Lung (tissue), 12 donors: ENCODE results near the gene GTF2F2. TPM values are rescaled to one million over a fixed set of nuclear protein-coding genes. Genes with fewer than 3 reads are reported as not detected.

Source experiments
- ATAC-seq: fragments of 200-7000 bp; cut with Tn5 transposase; one replicate; pipeline ENCODE4 v1.9.1; 2020; ENCODE audit warnings: moderate number of reproducible peaks; ENCODE audit not compliant: insufficient read depth, low FRiP score
- DNase-seq, 3 donors: peaks; one replicate each; pipeline ENCODE4 v3.0.0-alpha.2; 2013 to 2017
- H3K27ac ChIP-seq, 2 donors: one replicate each; pipeline ENCODE4 v1.5.1; 2013; ENCODE audit warnings: mild to moderate bottlenecking in 2 of 2, moderate library complexity in 2 of 2, control low read depth in 1 of 2, inconsistent platforms in 1 of 2, low read depth in 1 of 2, low read length in 1 of 2
- H3K27me3 ChIP-seq, 3 donors: one replicate each; pipeline ENCODE4 v1.5.1; 2013; ENCODE audit warnings: low read length in 2 of 3; ENCODE audit not compliant: control insufficient read depth in 3 of 3, insufficient read depth in 3 of 3
- H3K36me3 ChIP-seq, 4 donors: one replicate each; pipeline ENCODE4 v1.5.1; 2013; ENCODE audit warnings: low read length in 4 of 4, mild to moderate bottlenecking in 1 of 4, moderate library complexity in 1 of 4; ENCODE audit not compliant: control insufficient read depth in 4 of 4, insufficient read depth in 4 of 4
- H3K4me1 ChIP-seq, 5 donors: one replicate each; pipeline ENCODE4 v1.5.1; 2013; ENCODE audit warnings: low read length in 5 of 5, mild to moderate bottlenecking in 2 of 5, moderate library complexity in 1 of 5; ENCODE audit not compliant: control insufficient read depth in 5 of 5, insufficient read depth in 5 of 5
- H3K4me3 ChIP-seq: one replicate; pipeline ENCODE4 v1.5.1; 2013; ENCODE audit warnings: mild to moderate bottlenecking, control low read depth, moderate library complexity
- H3K9ac ChIP-seq, 2 donors: one replicate each; pipeline ENCODE4 v1.5.1; 2013; ENCODE audit warnings: low read length in 2 of 2, control low read depth in 1 of 2; ENCODE audit not compliant: insufficient read depth in 1 of 2
- H3K9me3 ChIP-seq, 4 donors: one replicate each; pipeline ENCODE4 v1.5.1; 2013; ENCODE audit warnings: low read length in 3 of 4, mild to moderate bottlenecking in 1 of 4, moderate library complexity in 1 of 4; ENCODE audit not compliant: control insufficient read depth in 4 of 4, insufficient read depth in 3 of 4
- WGBS, 2 donors: extraction: QIAGEN DNeasy Blood & Tissue Kit; methylation state at CpG; one replicate each; pipeline ENCODE4 v1.1.7; 2013; 5-methylcytosine and 5-hydroxymethylcytosine counted together
- polyA plus RNA-seq, 2 donors: library from polyadenylated mRNA; stranded (reverse); fragments of 200-250 nt; gene quantifications; one replicate each; pipeline ENCODE4 v1.2.1, GENCODE V29; 2013
- total RNA-seq, 2 donors: library from RNA; depleted of rRNA in 1 of 2; stranded (reverse); fragments of >200 nt in 1 of 2; gene quantifications; one replicate each; pipeline ENCODE4 v1.2.1, GENCODE V29; 2014 to 2021
- TF ChIP-seq, protein P1 (sequence below): IDR thresholded peaks from 2 replicates; pipeline ENCODE4 v1.5.1; 2012; ENCODE audit warnings: mild to moderate bottlenecking; ENCODE audit errors: control extremely low read depth, extremely low read depth
- donor health status: control.
- donor health status: control.
- donor health status: Bipolar disorder and iron deficiency.
- donor health status: healthy.
- donor health status: DM: yes; HTN: yes; CAD: no.

Gene GTF2F2
- total and polyA plus RNA-seq, 4 donors, result 13.7 to 21.3 (median 14.3) TPM

DNA sequence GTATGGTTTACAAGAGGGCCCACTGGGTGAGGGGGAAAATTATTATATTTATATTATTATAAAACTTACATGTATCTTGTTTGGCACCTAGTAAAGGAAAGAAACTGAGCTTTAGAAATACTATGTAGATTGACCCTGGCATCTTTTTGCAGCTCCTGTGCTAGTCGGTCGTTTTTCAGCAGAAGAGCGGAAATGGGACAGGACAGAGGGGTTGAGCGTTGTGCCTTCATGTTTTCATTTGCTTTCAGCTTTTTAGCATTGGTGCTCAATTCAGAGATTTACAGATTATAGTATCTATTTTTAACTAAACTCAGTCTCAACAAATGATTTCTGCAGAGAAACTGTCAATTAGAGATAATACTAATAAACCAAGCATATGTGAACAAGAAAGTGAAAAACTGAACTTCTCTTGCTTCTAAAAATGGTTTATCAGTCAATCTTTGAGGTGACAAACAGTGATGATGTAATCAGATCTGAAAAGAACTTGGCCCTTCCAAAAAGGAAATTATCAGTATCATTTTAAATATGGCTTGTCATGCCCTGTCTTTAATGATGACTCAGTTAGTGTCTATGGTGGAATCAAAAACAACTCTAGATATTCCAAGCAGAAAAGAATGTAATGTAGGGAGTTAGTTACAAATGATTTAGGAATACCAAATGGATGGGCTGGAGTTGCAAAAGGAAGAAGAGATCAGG lies 137.5 kb downstream of the GTF2F2 start:
- H3K9ac ChIP-seq, result no peak overlapping the region
- ATAC-seq (no peak), DNase-seq (no peak)
- H3K27me3 ChIP-seq, result no peaks in the 10 kb centered on the region
- H3K36me3 ChIP-seq, result peaks cover 0 to 6% (median 0%) of the 10 kb centered on the region in 4 donors
- peaks cover 0 to 4% (median 0%) of the 10 kb centered on the region in 5 donors for H3K4me1 ChIP-seq
- H3K27ac ChIP-seq, result no peak overlapping the region
- WGBS, 2 donors, result 78 to 84% methylated on average over 4 of the region's 4 CpGs
- no peaks in the 10 kb centered on the region for H3K9me3 ChIP-seq
- H3K4me3 ChIP-seq, result no peak overlapping the region
- TF ChIP-seq, protein P1, sequence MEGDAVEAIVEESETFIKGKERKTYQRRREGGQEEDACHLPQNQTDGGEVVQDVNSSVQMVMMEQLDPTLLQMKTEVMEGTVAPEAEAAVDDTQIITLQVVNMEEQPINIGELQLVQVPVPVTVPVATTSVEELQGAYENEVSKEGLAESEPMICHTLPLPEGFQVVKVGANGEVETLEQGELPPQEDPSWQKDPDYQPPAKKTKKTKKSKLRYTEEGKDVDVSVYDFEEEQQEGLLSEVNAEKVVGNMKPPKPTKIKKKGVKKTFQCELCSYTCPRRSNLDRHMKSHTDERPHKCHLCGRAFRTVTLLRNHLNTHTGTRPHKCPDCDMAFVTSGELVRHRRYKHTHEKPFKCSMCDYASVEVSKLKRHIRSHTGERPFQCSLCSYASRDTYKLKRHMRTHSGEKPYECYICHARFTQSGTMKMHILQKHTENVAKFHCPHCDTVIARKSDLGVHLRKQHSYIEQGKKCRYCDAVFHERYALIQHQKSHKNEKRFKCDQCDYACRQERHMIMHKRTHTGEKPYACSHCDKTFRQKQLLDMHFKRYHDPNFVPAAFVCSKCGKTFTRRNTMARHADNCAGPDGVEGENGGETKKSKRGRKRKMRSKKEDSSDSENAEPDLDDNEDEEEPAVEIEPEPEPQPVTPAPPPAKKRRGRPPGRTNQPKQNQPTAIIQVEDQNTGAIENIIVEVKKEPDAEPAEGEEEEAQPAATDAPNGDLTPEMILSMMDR, result no peak

DNA sequence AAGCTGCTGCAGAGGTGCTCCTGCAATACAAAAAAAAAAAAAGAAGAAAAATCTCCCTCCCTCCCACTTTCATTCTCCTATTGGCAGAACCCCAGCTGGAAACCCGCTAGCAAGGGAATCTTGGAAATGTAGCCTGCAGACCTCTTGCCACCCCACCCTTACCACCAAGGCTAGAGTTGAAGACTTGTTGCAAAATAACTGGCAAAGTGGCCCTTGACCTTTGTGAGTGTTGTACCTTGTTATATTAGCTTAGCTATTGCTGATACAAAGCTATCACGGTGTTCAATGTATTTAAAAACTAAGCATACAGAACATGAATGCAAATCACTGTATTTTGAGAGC lies 138.0 kb downstream of the GTF2F2 start:
- Histone ChIP-seq H3K27me3 (no peaks in the 10 kb centered on the region), H3K9me3 (no peaks in the 10 kb centered on the region), H3K4me1 (peaks cover 0 to 4% (median 0%) of the 10 kb centered on the region in 5 donors), H3K4me3 (no peak overlapping the region), H3K27ac (no peak overlapping the region), H3K36me3 (peaks cover 0 to 4% (median 0%) of the 10 kb centered on the region in 4 donors), H3K9ac (no peak overlapping the region)
- TF ChIP-seq, protein P1, result no peak
- WGBS, 2 donors, result 64 to 70% methylated on average over 2 of the region's 2 CpGs
- ATAC-seq (peak; percentile 62), DNase-seq (peak in 1 of 3 donors; percentile 22)

DNA sequence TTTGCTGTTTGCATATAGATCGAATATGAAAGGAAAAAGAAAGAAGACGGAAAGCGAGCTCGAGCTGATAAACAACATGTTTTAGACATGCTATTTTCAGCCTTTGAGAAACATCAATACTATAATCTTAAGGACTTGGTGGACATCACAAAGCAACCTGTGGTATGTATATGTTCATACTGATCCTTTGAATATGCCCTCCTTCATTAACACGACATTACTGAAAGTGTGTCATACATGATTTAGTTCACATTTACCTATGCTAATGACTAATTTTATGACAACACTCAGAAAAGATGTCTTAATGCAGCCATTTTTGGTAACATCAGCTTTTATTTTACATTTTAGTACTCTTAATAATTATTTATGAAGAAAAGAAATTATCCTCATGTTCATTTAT lies 146.9 kb downstream of the GTF2F2 start:
- Histone ChIP-seq H3K4me1 (no peaks in the 10 kb centered on the region), H3K4me3 (no peak overlapping the region), H3K27me3 (no peaks in the 10 kb centered on the region), H3K27ac (no peak overlapping the region), H3K9ac (no peak overlapping the region), H3K36me3 (peaks cover 0 to 3% (median 1%) of the 10 kb centered on the region in 4 donors), H3K9me3 (no peaks in the 10 kb centered on the region)
- ATAC-seq, result no peak
- TF ChIP-seq, protein P1, result no peak
- DNase-seq, result no peak
- 95 to 96% methylated on average over 5 of the region's 5 CpGs for WGBS, 2 donors

DNA sequence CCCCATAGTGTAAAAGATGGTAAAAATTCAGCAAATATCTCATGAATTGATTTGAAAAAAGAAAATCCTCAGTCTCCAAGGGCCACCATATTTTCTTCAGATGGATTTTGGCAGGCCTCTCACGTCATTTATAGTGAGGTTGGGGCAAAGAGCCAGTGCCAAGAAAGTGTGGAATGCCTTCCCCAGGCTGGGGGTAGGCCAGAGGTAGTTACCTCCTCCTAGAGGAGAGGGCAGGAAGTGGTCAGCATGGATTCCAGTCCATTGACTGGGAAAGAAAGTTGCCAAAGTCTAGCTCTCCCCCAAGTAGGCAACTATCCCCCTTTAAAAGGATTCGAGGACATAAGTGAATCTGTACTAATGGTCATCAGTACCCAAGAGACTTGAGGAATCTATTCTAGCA lies 148.9 kb downstream of the GTF2F2 start:
- TF ChIP-seq, protein P1, result no peak
- Histone ChIP-seq H3K9ac (no peak overlapping the region), H3K36me3 (peaks cover 0 to 3% (median 1%) of the 10 kb centered on the region in 4 donors), H3K27ac (no peak overlapping the region), H3K27me3 (no peaks in the 10 kb centered on the region), H3K9me3 (no peaks in the 10 kb centered on the region), H3K4me1 (no peaks in the 10 kb centered on the region), H3K4me3 (no peak overlapping the region)
- no peak for DNase-seq
- WGBS, 2 donors, result 94 to 96% methylated on average over 2 of the region's 2 CpGs
- no peak for ATAC-seq
